Astrocyte (in vitro differentiated cells and primary cell): ENCODE data around the gene GBP2. TPM values are rescaled to one million over a fixed set of nuclear protein-coding genes. Genes with fewer than 3 reads are reported as not detected.
A peak's percentile ranks its signal among the peaks of the same experiment; 100 is the strongest.

Experiments
- DNase-seq: peaks from one replicate; pipeline ENCODE4 v3.0.0-alpha.2; 2010; ENCODE audit warnings: low read depth
- FAIRE-seq: peaks from 2 replicates; lab custom pipeline; 2011; peaks lifted over from hg19 to GRCh38; lab: Jason Lieb, UNC
- H2AFZ ChIP-seq: 2 replicates; pipeline ENCODE4 v1.6.0; 2012; ENCODE audit warnings: low read depth, low read length, inconsistent platforms
- H3K27ac ChIP-seq: 2 replicates; pipeline ENCODE4 v1.5.1; 2011; ENCODE audit warnings: low read depth, low read length, inconsistent platforms
- H3K27me3 ChIP-seq: 2 replicates; pipeline ENCODE4 v1.6.0; 2011; ENCODE audit warnings: low read length, inconsistent platforms; ENCODE audit not compliant: insufficient read depth
- H3K36me3 ChIP-seq: 2 replicates; pipeline ENCODE4 v1.5.1; 2011; ENCODE audit warnings: low read length, inconsistent platforms; ENCODE audit not compliant: insufficient read depth
- H3K4me1 ChIP-seq: 2 replicates; pipeline ENCODE4 v1.5.1; 2011; ENCODE audit warnings: low read length, inconsistent platforms; ENCODE audit not compliant: insufficient read depth
- H3K4me2 ChIP-seq: 2 replicates; pipeline ENCODE4 v1.6.0; 2012; ENCODE audit warnings: low read length, inconsistent platforms
- H3K4me3 ChIP-seq: 2 replicates; pipeline ENCODE4 v1.5.1; 2011; ENCODE audit warnings: low read depth, mild to moderate bottlenecking, low read length, inconsistent platforms; ENCODE audit not compliant: insufficient read depth
- H3K79me2 ChIP-seq: 2 replicates; pipeline ENCODE4 v1.6.0; 2012; ENCODE audit warnings: mild to moderate bottlenecking, low read length, inconsistent platforms; ENCODE audit not compliant: insufficient read depth
- H3K9ac ChIP-seq: 2 replicates; pipeline ENCODE4 v1.6.0; 2012; ENCODE audit warnings: mild to moderate bottlenecking, low read length, inconsistent platforms
- H3K9me3 ChIP-seq: 2 replicates; pipeline ENCODE4 v1.5.1; 2012; ENCODE audit warnings: low read depth, mild to moderate bottlenecking, low read length, inconsistent platforms; ENCODE audit not compliant: insufficient read depth
- H4K20me1 ChIP-seq: 2 replicates; pipeline ENCODE4 v1.6.0; 2012; ENCODE audit warnings: low read length, inconsistent platforms; ENCODE audit not compliant: insufficient read depth
- H3K27ac Mint-ChIP-seq: one replicate; pipeline ENCODE4 v1.8.0; 2021; ENCODE audit warnings: mild to moderate bottlenecking, mixed read lengths; ENCODE audit not compliant: unreplicated experiment
- H3K27me3 Mint-ChIP-seq: one replicate; pipeline ENCODE4 v1.8.0; 2021; ENCODE audit warnings: low read depth, mixed read lengths; ENCODE audit not compliant: unreplicated experiment
- H3K36me3 Mint-ChIP-seq: one replicate; pipeline ENCODE4 v1.8.0; 2021; ENCODE audit warnings: low read depth, mixed read lengths; ENCODE audit not compliant: unreplicated experiment
- H3K4me1 Mint-ChIP-seq: one replicate; pipeline ENCODE4 v1.8.0; 2021; ENCODE audit warnings: low read depth, mixed read lengths; ENCODE audit not compliant: unreplicated experiment
- H3K4me3 Mint-ChIP-seq: one replicate; pipeline ENCODE4 v1.8.0; 2021; ENCODE audit warnings: mild to moderate bottlenecking, moderate library complexity, mixed read lengths; ENCODE audit not compliant: unreplicated experiment
- H3K9me3 Mint-ChIP-seq: one replicate; pipeline ENCODE4 v1.8.0; 2021; ENCODE audit warnings: mild to moderate bottlenecking, mixed read lengths; ENCODE audit not compliant: unreplicated experiment
- EZH2 ChIP-seq: IDR thresholded peaks from 2 replicates; pipeline ENCODE4 v1.6.1; 2012; ENCODE audit warnings: mild to moderate bottlenecking, low read length, inconsistent platforms; ENCODE audit not compliant: insufficient read depth
- total RNA-seq: library from RNA; stranded (reverse); gene quantifications from 2 replicates; pipeline ENCODE4 v1.2.1, GENCODE V29; 2021
- TF ChIP-seq, protein P1 (sequence below): IDR thresholded peaks from 2 replicates; pipeline ENCODE4 v1.5.1; 2011; ENCODE audit warnings: low read depth, mild to moderate bottlenecking, inconsistent platforms, low read length, moderate library complexity; ENCODE audit not compliant: insufficient read depth

The GBP2 gene
- total RNA-seq, 1 donor from 2014 or later: 4.6 TPM

DNA sequence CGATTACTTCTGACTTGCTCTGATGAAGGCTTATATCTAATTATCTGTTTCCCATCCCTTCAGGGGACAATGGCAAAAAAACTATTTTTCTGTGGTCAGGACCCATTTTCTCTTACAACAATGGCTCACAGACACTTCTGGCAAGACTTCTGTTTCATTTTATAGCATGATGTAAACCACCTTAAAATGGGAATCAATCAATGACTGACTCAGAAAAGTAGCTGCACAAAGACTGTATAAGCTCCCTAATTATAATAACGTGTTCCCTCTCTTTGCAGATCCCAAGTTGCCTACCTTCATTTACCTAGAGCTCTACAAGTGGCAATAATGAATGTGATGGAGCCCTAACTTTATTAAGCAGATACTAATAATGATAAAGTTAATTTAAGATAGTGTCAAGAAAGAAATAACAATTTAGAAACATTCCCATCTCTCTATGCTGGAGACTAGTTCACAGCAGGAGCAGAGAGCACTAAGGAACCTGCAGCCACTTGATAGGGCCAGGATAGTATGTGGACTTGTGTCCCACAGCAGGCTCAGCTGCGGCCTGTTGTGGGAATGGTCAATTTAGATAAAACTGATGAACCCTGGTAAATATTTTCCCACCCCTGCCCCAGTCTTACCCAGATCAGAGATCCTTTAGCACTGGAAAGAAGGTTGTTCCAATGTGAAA lies 538 bp downstream of the GBP2 start:
- H3K27me3 Mint-ChIP-seq: no peaks in the 10 kb centered on the region
- peak overlapping the region; percentile 86 for H3K27ac Mint-ChIP-seq
- H3K9me3 Mint-ChIP-seq: no peaks in the 10 kb centered on the region
- H3K9ac ChIP-seq: peak overlapping the region; percentile 10
- H3K36me3 Mint-ChIP-seq: no peaks in the 10 kb centered on the region
- no peaks in the 10 kb centered on the region for H4K20me1 ChIP-seq
- peak overlapping the region; percentile 41 for H3K4me3 ChIP-seq
- peak overlapping the region; percentile 81 for H3K4me3 Mint-ChIP-seq
- H2AFZ ChIP-seq: peak overlapping the region; percentile 36
- DNase-seq: no peak
- no peaks in the 10 kb centered on the region for H3K79me2 ChIP-seq
- H3K9me3 ChIP-seq: no peaks in the 10 kb centered on the region
- peak; percentile 9 for FAIRE-seq
- H3K4me2 ChIP-seq: peak overlapping the region; percentile 77
- no peaks in the 10 kb centered on the region for H3K36me3 ChIP-seq
- H3K27me3 ChIP-seq: no peaks in the 10 kb centered on the region
- H3K4me1 Mint-ChIP-seq: peaks cover 19% of the 10 kb centered on the region
- no peak overlapping the region for H3K27ac ChIP-seq
- TF ChIP-seq EZH2: no peak
- TF ChIP-seq, protein P1, sequence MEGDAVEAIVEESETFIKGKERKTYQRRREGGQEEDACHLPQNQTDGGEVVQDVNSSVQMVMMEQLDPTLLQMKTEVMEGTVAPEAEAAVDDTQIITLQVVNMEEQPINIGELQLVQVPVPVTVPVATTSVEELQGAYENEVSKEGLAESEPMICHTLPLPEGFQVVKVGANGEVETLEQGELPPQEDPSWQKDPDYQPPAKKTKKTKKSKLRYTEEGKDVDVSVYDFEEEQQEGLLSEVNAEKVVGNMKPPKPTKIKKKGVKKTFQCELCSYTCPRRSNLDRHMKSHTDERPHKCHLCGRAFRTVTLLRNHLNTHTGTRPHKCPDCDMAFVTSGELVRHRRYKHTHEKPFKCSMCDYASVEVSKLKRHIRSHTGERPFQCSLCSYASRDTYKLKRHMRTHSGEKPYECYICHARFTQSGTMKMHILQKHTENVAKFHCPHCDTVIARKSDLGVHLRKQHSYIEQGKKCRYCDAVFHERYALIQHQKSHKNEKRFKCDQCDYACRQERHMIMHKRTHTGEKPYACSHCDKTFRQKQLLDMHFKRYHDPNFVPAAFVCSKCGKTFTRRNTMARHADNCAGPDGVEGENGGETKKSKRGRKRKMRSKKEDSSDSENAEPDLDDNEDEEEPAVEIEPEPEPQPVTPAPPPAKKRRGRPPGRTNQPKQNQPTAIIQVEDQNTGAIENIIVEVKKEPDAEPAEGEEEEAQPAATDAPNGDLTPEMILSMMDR: no peak
- H3K4me1 ChIP-seq: no peaks in the 10 kb centered on the region

DNA sequence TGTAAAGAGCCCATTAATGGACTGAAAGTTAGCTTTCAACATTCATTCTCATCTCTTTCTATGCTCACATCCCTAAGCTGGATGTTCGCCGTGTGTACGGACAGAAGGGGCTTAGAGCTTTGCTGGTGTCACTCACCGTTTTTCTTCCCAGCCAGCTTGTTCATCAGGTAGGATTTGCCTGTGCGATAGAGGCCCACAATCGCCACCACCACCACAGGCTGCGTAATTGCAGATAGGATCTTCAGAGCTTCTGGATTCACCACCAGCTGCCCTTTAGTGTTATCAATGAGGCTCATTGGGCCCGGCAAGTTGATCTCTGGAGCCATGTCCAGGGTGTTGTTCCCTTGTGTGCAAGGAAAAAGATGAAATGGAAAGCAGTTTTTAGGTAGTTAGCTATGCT lies 4.3 kb downstream of the GBP2 start:
- no peaks in the 10 kb centered on the region for H3K27me3 ChIP-seq
- no peak overlapping the region for H3K27ac ChIP-seq
- H3K4me3 ChIP-seq: no peak overlapping the region
- no peak for TF ChIP-seq EZH2
- TF ChIP-seq, protein P1: no peak
- H3K4me1 Mint-ChIP-seq: peaks cover 9% of the 10 kb centered on the region
- DNase-seq (no peak), FAIRE-seq (no peak)
- no peaks in the 10 kb centered on the region for H3K27me3 Mint-ChIP-seq
- no peak overlapping the region for H3K27ac Mint-ChIP-seq
- H3K4me1 ChIP-seq: no peaks in the 10 kb centered on the region
- no peak overlapping the region for H3K4me2 ChIP-seq
- no peaks in the 10 kb centered on the region for H3K9me3 Mint-ChIP-seq
- no peak overlapping the region for H3K9ac ChIP-seq
- no peaks in the 10 kb centered on the region for H3K36me3 ChIP-seq
- H3K79me2 ChIP-seq: no peaks in the 10 kb centered on the region
- no peaks in the 10 kb centered on the region for H3K36me3 Mint-ChIP-seq
- no peak overlapping the region for H2AFZ ChIP-seq
- no peaks in the 10 kb centered on the region for H3K9me3 ChIP-seq
- no peak overlapping the region for H3K4me3 Mint-ChIP-seq
- H4K20me1 ChIP-seq: no peaks in the 10 kb centered on the region

DNA sequence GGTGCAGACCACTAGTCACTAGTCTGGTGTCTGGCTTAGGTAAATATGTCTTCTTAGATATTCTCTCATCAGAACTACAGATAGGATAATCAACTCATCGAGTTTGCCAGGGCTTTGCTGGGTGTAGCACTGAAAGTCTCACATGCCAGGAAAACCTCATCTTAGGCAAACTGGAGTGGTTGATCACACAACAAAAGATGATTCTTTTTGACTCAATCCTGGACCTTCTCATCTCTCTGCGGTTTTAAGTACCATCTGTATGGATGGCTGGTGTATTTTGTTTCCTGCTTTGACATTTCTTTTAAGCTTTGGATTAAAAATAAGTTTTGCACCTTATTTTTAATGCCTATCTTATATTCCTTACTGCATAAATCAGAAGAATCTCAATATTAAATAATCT lies 11.3 kb downstream of the GBP2 start:
- no peak for FAIRE-seq

More for the DNA sequence above, 11.3 kb downstream of the GBP2 start:
- H3K27ac ChIP-seq: no peak overlapping the region
- TF ChIP-seq, protein P1: no peak
- TF ChIP-seq EZH2: no peak
- no peaks in the 10 kb centered on the region for H3K36me3 ChIP-seq
- H2AFZ ChIP-seq: no peak overlapping the region
- H3K4me3 ChIP-seq: no peak overlapping the region
- no peaks in the 10 kb centered on the region for H3K36me3 Mint-ChIP-seq
- DNase-seq: no peak
- H3K9me3 ChIP-seq: no peaks in the 10 kb centered on the region
- H3K27me3 ChIP-seq: no peaks in the 10 kb centered on the region
- no peak overlapping the region for H3K27ac Mint-ChIP-seq
- no peak overlapping the region for H3K9ac ChIP-seq
- no peaks in the 10 kb centered on the region for H4K20me1 ChIP-seq
- no peaks in the 10 kb centered on the region for H3K79me2 ChIP-seq
- H3K4me1 ChIP-seq: no peaks in the 10 kb centered on the region
- no peak overlapping the region for H3K4me2 ChIP-seq
- no peak overlapping the region for H3K4me3 Mint-ChIP-seq
- H3K27me3 Mint-ChIP-seq: no peaks in the 10 kb centered on the region
- H3K9me3 Mint-ChIP-seq: no peaks in the 10 kb centered on the region
- H3K4me1 Mint-ChIP-seq: no peaks in the 10 kb centered on the region
